GM19372 (cell line): Measurements from ENCODE around the gene TBCD.

Experiments
- ATAC-seq: cut with Tn5 transposase; IDR thresholded peaks from one replicate; pipeline ENCODE4 v1.9.1; 2021; ENCODE audit warnings: mild to moderate bottlenecking, low read depth, moderate library complexity; ENCODE audit not compliant: unreplicated experiment

Gene TBCD

DNA sequence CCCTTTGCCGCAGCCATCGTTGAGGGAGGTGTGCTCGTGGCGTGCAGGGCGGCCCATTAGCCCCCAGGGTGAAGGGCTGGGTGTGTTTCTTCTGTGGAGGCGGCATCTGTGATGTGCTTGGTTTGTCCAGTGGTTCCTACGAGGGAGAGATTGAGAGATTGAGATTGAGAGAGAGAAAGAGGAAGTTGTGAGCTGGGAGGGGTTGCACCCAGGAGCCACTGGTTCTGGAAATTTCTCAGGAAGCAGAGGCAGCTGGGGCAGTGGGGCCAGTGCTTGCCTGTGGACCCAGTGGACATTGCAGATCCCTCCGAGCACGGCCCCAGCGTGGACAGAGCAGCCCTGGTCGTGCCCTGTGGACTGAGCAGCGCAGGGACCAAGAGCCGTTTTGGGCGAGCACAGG is 160.0 kb downstream of the TBCD start:
- ATAC-seq = no peak

DNA sequence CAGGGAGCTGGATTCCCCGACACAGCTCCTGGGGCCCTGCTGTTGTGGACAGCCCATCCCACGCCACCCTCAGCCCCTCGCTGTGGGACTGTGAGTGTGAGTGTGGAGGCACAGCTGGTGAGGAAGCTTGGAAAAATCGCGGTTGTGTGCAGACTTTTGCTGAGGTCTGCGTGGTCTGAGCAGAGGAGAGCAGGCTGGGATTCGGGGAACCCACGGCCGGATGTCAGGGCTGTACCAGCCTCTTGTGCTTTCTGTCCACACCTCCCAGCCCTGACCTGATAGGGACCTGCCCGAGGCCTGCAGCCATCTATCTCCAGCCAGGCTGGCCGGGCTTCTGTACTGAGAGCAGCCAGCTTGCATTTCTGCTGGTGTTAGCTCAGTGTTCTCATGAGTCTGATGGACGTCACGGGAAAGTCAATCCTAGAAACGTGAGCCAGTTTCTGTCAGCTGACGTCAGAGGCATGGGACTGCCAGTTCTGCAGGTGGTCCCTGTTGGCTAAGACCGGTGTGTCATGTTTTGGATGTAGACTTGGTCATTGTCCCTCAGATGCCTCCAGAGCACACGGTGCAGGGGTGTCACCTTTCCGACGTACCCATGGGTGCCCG is 160.7 kb downstream of the TBCD start:
- ATAC-seq = no peak

DNA sequence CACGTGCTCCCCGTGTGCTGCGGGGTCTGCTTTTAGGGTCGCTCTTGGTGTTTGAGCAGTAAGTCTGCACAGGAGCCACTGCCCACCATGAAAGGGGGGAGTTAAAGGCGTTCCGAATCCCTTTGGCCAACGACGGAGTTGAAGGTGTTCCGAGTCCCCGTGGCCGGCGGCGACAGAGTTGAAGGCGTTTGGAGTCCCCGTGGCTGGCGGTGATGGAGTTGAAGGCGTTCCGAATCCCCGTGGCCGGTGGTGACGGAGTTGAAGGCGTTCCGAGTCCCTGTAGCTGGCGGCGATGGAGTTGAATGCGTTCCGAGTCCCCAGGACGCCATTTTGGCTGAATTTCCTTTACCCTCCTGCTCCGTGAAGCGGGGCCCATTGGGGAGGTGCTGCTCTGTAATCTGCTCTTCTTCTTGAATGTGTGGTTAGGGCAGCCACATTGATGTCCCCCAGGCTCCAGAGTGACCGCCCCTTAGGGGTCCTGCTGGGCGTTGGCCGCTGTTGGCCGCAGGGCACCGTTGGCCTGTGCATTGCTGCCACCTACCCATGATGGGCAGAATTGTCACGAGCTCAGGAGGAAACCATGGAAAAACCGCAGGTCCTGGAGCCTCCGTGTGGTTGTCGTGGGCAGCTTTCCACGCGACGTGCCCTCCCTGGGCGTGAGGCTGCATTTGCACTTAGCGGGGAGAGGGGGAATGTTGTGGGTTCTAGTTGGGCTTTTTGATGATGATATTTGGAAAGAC is 161.6 kb downstream of the TBCD start:
- no peak for ATAC-seq

DNA sequence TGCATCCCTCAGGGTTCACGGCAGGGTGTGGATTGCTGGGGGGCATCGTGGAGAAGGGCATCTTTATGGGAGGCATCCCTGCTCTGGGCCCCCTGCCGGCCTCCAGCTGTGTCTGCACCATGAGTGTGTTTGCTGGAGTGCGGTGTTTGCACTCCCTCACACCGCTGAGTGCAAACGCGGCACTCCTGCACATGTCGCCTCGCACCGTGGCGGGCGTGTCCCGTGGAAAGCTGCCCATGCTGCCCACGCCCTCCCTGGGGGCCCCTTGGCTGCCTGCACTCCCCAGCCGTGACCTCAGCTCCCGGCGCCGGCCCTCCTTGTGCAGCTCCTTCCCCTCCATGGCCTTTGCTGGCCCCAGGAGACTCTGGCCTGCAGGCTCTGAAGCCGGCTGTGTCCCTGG is 162.5 kb downstream of the TBCD start:
- no peak for ATAC-seq

DNA sequence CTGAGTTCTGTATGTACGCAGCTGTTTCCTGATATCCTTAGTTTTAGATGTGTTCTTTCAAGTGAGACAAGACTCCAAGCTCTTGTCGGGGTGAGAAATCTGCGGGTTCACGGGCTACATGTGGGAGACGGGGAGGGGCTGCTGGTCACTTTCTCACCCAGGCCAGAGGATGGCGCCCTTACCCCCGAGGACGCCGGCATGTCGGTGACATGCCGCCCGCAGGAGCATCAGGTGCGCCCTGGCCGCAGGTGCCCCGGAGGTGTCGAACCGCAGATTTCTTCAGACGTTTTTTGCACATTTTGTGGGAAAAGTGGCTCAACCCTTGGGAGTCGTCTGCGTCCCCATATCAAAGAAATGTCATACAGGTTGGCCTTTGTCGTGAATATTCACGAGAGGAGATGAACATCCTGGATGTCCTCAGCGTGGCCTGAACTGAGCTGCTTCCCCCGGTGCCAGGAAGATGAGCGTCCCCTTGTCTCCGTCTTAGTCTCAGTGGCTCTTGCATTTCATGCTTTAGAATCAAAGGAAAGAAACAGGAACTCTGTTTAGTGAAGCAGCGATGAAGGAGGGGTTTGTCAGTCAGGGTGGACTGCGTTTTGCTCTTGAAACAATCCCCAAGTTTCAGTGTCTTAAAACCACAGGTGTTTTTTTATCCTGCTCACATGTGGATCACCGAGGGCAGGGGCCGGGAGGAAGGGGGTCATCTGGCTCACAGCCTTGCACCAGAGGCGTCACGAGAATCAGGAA is 163.3 kb downstream of the TBCD start:
- ATAC-seq = no peak

DNA sequence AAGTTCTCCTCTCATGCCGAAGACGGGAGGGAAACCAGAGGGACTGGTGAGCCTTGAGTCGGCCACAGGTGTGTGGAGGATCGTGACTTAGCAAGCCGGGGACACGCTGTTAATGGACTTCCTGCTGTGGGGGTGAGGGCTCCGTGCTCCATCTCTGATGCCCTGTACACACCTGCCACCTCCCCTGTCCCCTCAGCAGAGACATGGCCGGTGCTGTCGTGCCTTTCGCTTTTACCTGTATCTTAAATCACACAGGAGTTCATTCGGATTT is 163.8 kb downstream of the TBCD start:
- no peak for ATAC-seq

DNA sequence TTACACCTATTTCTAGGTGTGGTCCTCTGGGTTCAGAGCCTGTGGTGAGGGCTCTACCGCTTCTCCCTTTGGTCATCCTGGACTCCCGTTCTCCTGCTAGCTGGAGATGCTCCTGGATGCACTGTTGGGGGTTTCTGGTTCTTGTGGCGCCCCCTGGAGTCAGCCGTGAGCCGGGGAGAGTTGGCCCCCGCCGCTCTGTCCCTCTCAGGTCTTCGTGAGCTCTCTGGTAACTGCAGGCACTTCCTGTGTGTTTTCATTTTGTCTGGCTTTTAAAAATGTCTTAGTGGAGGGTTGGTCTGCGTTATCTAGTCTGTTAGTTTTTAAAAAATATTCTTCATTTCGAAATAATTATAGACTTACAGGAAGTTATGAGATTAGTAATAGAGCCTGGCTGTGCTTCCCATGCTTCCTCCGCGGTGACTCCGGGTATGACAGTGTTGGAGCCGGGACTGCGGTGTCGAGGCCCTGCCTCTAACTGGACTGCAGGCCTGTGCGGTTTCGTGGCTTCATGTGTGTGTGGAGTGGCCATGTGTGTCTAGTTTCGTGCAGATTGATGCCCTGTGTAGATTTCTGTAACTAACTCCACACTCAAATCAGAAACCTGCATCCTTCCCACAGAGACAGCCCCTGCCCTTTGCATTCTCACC is 166.0 kb downstream of the TBCD start:
- ATAC-seq = no peak

DNA sequence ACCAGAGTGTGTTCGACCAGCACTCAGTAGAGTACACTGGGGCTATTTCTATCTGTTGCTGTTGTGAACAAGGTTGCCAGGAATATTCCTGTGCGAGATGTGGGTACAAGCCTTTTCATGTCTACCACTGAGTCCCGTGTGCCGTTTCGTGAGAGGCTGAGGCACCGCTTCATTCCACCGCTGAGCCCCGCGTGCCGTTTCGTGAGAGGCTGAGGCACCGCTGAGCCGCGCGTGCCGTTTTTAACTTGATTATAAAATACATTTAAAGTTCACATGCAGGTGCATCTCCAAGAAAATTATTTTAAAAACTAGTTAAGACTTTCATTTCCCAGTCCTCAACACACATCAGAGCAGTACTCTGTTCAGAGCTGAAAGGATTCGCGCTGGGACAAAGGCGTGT is 166.6 kb downstream of the TBCD start:
- ATAC-seq = no peak

DNA sequence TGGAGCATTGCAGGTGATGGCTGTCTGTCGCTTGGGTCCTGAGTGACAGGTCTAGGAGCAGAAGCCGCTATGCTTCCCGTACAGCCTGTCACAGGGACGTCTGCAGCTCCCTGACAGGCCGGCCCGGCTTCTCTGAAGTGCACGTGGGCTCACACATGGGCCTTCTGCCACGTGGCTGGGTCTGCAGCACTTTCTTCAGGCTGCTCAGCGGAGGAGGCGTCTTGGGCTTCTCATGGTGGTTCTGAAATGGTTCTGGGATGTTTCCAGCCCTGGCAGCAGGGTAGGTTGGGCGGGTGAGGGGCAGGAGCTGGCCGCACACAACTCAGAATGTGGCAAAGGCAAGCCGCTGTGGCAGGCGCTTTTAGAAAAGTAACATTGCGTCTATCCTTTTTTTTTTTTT is 168.3 kb downstream of the TBCD start:
- ATAC-seq = no peak

DNA sequence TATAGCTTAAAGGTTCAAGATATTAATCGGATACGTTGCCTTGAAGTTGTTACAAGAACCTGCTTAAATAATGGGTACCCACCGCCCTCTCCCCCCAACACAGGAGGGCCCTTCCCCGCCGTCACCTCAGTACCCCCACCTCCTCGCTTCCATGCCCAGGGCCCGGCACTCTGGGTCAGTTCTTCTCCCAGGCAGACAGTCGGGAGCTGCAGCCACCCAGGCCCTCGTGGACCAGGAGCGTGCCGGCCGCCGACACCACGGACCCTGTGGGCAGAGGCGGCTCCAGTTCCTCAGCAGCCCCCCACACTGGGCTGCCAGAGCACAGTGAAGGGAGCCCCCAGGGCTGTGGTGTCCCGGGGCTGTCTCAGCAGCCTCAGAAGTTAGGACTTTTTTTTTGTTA is 168.8 kb downstream of the TBCD start:
- ATAC-seq = no peak

DNA sequence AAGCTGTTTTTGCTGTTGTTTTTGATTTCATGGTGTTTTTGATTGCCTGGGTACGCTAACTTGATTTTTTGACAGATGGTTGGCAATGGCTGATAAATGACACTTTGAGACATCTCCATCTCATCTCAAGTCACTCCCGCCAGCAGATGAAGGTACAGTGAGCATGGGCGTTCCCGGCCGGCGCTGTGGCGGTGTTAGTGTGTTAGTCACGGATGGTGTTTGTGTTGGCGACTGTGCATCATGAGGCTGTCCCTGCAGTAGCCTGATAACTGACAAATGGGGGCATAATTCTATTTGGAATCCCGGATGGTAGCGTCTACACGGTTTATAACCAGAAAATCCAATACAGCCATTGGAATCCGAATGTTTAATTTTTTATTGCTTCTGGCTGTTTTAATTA is 169.6 kb downstream of the TBCD start:
- ATAC-seq = no peak

DNA sequence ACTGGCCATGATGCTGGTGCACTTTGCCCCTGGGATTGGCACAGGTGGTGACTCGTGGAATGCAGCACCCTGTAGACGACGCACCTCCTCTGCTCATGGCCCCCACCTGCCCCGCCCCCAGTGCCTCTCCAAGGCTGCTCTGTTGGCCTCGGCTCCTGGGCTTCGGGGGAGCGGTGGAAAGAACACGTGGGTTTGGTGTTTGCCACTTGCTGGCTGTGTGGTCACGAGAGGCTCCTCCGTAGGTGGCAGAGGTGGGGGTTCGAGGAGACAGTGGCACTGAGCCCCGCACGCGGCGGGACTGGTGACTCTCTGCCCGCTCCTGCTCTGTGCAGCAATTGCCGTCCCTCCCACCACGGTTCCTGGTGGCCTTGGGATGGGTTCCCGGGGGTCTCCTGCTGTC is 170.8 kb downstream of the TBCD start:
- no peak for ATAC-seq

DNA sequence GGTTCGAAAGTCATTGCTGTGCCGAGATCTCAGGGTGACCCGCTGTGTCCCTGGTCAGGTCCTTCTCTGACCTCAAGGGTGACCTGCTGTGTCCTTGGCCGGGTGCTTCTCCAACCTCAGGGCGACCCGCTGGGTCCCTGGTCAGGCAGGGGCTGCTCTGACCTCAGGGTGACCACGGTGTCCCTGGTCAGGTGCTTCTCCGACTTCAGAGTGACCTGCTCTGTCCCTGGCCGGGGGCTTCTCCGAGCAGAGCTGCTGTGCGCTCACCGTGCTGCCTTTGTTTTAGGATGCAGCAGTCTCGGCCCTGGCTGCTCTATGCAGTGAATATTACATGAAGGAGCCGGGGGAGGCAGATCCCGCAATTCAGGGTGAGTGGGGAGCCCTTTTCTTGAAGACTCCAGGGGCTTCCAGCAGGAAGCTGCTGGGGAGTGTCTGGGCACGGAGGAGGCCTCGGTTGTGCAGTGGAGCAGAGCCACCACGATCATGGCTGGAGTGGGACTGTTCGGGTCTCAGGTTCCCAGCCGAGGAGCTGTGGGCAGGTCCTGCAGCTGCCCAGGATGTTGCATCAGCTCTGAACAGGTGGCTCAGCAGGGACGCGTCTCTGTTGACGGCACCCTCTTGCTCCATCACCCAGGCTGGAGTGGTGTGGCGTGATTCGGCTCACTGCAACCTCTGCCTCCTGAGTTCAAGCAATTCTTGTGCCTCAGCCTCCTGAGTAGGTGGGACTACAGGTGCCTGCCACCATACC is 171.7 kb downstream of the TBCD start:
- ATAC-seq = no peak

DNA sequence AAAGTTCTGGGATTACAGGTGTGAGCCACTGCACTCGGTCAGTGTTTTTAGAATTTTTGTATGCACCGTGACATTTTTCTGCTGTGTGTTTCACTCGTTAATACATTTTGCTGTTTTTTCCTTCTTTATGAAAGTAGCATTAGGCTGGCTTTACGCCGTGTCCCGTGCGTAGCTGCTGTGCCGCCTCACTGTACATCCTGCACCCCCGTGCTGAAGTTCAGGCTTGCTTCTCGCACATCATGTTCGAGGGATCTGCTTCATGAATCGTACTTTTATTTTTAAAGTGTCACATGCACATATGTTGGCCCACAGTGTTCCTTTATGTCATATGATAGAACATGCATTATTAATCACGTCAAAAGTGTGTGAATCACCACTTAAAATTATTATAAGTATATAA is 172.3 kb downstream of the TBCD start:
- ATAC-seq = no peak

DNA sequence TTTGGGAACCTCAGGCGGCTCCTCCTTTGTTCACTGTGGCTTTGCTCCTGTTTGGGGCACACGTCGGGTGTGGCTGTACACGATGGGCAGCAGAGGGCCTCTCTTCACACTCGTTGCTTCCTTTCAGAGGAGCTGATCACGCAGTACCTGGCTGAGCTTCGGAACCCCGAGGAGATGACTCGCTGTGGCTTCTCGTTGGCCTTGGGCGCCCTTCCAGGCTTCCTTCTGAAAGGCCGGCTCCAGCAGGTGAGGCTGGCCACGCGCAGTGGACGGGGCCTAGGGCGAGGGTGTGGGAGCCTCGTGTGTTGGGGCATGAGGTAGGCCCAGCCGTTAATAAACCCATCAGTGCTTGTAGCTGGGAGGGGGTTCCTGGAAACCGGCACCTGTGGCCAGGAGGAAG is 172.9 kb downstream of the TBCD start:
- ATAC-seq = no peak

DNA sequence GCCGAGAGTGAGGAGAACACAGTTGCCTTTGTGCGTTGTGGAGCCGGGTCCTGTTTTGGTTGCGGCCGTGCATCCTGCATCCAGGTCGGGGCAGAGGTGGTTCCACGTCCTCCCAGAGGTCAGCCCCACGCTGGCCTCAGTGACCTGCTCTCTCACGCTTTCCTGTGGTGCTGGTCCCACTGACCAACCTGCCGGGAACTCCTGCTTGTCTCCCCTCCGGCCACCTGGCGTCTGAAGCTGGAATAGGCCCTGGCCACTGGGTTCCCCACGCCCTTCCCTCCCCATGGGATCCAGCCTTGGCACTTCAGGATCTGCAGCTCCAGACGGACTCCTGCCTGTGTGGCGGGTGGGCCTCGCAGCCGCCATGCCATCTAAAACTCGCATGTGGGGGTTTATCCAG is 173.5 kb downstream of the TBCD start:
- no peak for ATAC-seq

DNA sequence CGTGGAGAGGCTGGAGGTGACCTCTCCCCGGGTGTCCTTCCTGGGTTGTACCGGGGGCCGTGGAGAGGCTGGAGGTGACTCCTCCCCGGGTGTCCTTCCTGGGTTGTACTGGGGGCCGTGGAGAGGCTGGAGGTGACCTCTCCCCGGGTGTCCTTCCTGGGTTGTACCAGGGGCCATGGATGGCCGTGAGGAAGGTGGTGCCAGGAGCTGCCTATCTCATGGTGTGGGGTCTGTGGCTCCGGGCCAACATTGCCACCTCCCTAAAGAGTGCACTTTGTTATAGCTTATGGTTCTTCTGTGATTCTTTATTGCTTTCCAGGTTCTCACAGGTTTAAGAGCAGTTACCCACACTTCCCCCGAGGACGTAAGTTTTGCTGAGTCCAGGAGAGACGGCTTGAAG is 174.2 kb downstream of the TBCD start:
- ATAC-seq = no peak

DNA sequence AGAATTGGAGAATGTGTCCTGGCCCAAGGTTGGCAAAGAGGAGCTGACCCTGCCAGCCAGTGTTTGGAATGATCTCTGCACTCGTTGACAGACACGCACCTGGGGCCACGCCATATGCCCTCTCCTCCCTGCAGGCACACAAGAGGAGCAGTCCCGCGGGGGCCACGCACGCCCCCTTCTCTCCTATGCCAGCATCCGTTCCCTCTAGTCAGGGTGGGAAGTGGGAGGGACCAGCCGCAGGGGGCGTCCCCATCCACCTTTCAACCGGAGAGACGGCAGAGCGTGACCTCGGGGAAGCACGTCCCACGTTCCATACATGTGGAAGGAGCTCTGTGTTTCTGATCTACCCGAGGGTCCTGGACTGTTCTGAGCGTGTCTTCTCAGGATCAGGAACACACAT is 174.9 kb downstream of the TBCD start:
- no peak for ATAC-seq

DNA sequence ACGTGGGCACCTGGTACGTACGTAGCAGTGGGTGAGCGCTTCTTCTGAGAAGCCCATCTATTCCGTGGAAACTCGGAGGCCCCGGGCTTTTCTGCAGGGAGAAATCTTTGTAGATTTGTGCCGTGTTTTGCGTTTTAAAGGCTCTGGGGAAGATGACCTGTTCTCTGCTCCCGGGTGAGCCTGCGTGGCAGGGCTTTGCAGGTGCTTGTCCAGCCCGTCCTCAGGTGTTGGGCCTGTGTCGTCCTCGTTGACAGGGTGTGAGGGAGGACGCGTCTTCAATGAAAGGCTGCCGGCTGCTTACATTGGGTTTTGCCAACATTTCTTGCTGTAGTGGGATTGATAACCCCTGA is 175.4 kb downstream of the TBCD start:
- no peak for ATAC-seq

DNA sequence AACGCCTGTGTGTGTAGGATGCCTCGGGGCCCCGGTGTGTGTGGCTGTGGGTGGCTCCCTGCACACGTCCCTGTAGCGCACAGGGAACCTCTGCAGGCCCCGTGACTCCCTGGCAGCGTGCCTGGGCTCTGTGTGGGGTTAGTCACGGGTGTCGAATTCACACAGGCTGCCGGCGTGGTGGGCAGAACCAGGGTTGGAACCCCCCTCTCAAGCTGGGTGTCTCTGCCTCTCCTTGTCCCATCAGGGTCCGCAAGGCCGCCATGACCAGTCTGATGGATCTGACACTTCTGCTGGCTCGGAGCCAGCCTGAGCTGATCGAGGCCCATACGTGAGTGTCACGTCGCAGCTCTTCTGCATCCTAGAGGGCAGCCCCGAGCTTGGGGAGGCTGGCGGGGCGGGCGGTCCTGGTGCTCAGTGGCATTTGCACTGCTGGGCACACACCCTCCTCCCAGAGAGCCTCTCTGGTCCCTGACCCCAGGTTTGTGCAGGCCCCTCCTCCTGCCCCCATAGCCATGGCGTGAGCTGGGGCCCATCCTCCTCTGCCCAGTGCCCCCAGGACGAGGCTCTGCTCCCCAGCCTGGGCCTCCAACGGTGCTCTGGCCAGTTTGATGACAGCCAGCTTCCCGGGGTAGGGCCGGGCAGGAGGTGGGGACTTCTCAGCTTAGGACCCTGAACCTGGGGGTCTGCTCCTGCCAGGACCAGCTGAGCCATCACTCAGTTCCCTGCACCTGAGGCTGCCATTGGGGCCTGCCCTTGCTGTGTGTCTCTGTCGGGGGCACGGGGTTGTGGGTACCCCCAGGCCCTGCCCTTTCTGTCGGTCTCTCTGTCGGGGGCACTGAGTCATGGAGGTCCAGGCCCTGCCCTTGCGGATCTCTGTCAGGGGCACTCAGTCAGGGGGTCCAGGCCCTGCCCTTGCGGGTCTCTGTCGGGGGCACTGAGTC is 176.1 kb downstream of the TBCD start:
- ATAC-seq = no peak
